Panc1 (cell line): ENCODE measurements around the gene TCHH.
"Not testable (repeated sequence)": the region's sequence is repeated elsewhere in the genome, so short reads cannot be mapped to it uniquely, and the experiment has no call there.

Experiments
- TCF7L2 ChIP-seq: IDR thresholded peaks from 2 replicates; pipeline ENCODE4 v1.6.1; 2011; ENCODE audit warnings: mild to moderate bottlenecking, low read depth, low read length, inconsistent platforms
- TF ChIP-seq, protein P1 (sequence below): fragments of 450-650 bp; IDR thresholded peaks from 2 replicates; pipeline ENCODE4 v1.5.1; 2017; ENCODE audit warnings: mild to moderate bottlenecking

DNA sequence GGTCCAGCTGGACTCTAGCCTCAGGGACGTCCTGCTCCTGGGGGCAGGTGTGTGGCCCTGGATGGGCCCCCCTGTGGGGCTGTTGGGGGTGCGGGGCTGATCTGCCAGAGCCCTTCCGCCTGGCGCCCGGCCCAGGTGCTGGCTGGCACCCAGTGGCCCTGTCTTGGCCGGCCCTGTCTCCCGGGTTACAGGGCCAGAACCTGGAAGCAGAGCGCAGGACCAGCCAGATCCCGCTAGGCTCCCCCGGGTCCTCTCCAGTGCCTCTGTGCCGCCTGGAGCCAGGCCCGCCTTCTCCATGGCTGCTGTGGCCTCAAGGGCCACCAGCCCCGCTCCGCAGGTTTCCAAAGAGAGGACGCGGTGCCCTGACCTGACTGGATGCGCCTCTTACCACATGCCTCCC lies 34.2 kb downstream of the TCHH start:
- TF ChIP-seq, protein P1, sequence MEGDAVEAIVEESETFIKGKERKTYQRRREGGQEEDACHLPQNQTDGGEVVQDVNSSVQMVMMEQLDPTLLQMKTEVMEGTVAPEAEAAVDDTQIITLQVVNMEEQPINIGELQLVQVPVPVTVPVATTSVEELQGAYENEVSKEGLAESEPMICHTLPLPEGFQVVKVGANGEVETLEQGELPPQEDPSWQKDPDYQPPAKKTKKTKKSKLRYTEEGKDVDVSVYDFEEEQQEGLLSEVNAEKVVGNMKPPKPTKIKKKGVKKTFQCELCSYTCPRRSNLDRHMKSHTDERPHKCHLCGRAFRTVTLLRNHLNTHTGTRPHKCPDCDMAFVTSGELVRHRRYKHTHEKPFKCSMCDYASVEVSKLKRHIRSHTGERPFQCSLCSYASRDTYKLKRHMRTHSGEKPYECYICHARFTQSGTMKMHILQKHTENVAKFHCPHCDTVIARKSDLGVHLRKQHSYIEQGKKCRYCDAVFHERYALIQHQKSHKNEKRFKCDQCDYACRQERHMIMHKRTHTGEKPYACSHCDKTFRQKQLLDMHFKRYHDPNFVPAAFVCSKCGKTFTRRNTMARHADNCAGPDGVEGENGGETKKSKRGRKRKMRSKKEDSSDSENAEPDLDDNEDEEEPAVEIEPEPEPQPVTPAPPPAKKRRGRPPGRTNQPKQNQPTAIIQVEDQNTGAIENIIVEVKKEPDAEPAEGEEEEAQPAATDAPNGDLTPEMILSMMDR, result not testable (repeated sequence)
- TF ChIP-seq TCF7L2, result not testable (repeated sequence)
